ENCODE results near the gene ZNF667.

Gene ZNF667

DNA sequence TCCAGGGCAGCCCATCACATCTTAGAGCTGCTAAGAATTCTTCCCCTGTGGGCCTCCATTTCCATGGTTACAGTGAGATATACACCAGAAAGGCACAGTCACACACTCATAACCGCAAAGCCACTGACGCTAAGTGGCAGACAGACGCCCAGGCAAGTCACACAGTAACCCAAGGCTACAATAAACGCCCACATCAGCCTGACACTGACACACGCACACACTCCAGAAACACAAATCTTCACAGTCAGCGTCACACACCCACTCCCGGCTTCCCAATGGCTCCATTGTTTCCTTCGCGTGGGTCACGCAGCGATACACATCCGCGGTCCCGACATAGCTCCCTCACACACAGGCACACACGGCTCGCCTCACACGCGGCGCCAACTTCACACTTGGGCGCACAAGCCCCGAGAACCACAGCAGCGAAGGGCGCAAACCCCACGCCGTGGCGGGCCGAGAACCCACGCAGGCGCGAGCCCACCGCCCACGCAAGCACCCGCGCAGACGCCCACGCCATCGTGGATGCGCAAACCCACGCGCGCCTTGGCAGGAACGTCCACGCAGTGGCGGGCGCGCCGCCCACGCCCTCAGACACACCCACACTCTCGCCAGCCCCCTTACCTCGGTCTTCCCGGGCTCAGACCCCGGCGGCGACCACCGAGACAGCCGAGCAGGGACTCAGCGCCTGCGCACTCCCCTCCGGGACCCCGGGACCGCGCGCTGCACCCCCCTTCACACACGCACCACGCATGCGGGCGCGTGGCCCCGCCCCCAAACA is at the start of gene ZNF667:
TSS of gene ZNF667 (minus strand) at position 695 of the 778 bp plus-strand sequence. CDS start 14,975 bp downstream, outside the sequence.
- peak in 1 of 2 experiments; percentile 25 for DNase-seq

DNA sequence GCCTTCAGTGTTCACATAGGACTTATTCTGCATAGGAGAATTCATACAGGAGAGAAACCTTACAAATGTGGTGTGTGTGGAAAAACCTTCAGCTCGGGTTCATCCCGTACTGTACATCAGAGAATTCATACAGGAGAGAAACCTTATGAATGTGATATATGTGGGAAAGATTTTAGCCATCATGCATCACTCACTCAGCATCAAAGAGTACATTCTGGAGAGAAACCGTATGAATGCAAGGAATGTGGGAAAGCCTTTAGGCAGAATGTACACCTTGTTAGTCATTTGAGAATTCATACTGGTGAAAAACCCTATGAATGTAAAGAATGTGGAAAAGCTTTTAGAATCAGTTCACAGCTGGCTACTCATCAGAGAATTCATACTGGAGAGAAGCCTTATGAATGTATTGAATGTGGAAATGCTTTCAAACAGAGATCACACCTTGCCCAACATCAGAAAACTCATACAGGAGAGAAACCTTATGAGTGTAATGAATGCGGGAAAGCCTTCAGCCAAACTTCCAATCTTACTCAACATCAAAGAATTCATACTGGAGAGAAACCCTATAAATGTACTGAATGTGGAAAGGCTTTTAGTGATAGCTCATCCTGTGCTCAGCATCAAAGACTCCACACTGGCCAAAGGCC is 48.2 kb upstream of the ZNF667 start:
- no peak for DNase-seq

DNA sequence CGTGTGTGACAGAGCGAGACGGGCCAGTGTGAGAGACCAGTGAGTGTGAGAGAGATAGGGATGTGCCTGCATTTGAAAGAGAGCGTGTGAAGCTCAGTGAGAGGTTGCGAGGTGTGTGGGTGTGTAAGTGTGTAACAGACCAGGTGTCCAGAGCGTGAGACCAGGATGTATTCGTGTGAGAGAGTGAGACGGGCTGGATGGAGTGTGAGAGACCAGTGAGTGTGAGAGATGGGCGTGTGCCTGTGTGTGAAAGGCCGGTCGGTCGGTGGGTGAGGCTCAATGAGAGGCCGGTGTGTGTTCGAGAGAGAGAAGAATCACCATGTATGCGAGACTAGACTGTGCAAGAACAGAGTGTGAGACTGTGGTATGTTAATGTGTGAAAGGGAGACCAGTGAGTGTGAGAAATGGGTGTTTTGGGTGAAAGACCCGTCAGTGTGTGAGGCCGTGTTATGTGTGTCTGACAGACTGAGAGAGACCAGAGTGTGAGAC is 31.2 kb upstream of the ZNF667 start:
- no peak for DNase-seq

DNA sequence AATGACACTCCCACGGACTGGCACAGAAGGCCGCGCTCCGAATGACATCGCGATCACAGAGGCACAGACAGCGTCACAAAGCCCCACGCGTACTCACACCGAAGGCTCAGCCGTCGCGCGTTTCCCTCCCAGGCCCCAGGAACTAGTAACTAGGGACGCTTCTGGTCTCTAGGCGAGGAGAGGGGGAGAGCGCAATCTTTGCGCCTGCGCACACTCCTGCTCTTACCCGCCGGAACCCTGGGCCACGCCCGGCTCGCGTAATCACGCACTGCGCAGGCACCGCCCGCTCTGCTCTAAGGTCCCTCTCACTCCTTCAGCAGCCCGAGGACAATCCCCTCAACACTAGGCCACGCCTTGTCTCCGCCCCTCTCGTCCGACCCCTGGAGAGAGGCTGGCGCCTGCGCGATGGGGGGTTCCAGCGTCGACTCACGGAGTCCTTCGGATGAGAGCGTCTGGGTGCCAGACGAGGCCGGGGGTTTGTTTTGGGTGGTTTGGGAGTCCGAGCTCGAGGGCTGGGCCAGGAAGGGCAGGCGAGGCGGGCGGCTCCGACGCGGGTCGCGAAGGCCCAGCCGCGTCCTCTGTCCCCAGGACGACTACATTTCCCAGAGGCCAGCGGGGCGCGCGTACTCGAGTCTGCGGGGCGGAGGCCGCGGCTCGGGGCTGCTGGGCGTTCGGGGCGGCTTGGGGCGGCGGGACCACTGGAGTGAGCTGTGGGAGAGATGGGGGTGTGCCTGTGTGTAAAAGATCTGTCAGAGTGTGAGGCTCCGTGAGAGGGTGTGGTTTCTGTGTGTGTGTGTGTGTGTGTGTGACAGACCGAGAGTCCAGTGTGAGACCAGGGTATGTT is 30.5 kb upstream of the ZNF667 start, which contains the start of gene ZNF471:
TSS of gene ZNF471 (plus strand) at position 410 of the 844 bp plus-strand sequence. CDS start 3,717 bp downstream, outside the sequence.
- DNase-seq: peak; percentile 81 to 95

DNA sequence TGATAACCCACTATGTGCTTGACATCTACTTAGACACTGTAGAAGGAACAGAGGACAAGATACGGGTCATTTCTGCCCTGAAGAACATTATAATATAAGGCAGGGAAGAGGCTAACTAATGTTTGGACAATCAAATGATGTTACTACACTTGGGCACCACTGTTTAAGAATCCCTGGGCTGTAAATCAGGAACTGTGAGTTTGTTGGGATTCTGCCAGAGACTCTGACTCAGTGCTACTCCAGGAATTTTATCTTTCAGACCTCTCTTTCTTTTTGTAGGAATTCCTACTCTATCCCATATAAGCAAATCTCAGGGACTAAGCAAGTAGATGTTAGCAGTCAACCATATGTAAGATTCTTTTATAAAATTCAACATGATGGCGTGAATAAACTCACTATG is 27.4 kb upstream of the ZNF667 start:
- no peak for DNase-seq

DNA sequence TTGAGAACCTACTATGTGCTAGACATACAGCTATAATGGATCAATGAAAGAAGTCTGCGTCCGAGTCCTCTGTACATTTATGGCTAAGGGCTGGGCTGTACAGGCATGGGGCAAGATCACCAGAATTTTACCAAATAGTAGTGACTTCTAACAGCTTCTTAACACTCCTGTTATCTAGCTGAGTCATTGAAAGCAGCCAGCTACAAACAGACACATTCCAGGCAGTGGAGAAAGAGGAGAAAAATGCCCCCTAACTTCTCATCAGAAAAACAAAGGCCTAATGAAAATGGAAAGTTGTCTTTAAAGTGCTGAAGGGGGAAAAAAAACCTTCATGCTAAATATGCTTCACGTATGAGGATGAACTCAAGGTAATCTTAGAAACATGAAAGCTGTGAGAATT is 14.3 kb upstream of the ZNF667 start:
- DNase-seq: no peak

DNA sequence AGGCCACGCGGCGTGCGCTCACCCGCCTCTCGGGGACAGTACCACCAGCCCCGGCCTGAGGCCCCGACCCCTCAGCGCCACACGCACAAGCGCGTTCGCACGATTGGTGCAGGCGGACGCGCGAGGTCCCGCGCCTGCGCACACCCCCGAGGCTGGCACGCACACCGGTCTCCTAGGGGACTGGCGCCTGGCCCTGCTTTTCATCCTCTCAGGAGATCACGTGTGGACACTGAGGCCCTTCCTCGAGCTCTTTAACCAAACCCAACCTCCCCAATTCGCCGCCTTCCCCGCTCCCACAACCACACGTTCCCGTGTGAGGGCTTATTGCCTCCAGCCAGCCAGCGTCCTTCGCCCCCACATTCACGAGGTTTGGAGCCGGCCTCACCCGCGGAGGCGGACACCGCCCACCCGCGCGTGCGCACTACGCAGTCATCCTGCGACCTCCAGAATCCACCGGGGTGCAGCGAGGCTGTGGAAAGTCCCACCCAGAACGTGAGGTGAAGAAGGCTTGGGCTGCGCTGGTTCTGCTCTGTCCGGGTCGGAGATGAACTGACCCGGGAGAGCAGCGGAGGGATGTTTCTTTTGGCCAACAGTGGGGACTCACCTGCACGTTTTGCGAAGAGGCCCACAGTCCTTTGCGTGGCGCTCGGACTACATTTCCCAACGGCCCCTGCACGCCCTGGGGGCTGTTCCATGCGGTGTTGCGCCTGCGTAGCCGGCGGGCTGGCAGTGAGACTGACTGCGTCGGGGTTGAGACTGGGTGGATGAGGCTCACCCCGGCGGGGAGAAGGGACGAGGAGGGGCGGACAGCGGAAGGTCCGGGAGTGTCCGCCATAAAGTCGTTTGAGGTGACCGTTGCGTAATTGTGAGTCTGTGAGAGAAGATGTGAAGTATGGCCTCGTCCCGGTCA is 539 bp upstream of the ZNF667 start:
- peak; percentile 84 to 88 for DNase-seq

DNA sequence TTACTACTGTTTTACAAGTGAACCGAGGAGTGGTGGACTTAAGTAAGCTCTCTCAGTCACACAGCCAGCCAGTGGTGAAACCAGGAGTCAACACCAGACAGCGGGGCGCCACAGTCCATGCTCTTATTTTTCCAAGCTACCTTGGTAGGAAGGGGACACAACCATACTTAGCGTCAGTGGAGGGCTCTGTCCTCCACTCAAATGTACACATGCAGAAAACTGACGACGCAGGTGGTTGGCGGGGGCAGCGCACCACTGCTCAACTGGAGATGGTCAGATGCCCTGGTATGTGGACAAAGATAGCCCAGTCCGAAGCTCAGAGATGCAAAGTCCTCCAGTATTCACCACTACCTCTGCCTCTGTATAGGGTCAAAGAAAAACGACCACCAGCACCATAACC is 1.1 kb downstream of the ZNF667 start:
- DNase-seq: no peak

DNA sequence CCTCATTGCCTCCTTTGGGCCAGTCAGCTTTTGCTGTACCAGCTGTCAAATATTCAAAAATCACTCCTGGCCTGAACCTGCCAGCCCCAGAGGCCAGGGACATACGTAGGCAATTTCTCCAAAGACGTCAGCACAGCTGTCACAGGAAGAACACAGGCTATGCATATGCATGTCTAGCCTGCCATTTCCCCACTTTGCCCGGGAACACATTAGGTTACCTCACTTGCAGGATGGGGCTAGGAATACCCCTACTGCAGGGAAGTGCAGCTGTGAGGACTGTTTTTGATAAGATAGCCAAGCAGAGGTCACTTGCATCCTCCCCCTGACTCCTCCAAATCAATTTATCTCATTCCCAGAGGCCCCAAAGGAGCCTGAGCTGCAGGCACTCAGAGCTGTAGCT is 2.8 kb downstream of the ZNF667 start:
- DNase-seq: no peak

DNA sequence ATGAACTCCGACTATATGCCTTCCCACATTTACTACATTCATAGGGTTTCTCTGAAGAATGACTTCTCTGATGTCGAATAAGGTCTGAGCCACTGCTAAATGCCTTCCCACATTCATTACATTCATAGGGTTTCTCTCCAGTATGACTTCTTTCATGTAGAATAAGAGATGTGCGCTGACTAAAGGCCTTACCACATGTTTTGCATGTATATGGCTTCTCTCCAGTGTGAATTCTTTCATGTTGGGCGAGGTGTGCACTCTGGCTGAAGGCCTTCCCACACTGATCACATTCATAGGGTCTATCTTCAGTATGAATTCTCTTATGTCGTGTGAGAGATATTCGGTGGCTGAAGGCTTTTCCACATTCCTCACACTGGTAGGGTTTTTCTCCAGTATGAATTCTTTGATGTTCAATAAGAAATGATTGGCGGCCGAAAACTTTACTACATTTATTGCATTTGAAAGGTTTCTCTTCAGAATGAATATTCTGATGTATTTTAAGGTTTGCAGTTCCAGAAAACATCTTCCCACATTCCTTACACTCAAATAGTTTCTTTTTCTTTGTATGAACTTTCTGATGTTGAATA is 35.8 kb downstream of the ZNF667 start:
- DNase-seq: no peak

DNA sequence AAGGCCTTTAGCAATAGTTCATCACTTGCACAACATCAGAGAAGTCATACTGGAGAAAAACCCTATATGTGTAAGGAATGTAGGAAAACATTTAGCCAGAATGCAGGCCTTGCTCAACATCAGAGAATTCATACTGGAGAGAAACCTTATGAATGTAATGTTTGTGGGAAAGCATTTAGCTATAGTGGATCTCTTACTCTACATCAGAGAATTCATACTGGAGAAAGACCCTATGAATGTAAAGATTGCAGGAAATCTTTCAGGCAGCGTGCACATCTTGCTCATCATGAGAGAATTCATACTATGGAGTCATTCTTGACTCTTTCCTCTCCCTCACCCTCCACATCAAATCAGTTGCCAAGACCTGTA is 53.2 kb downstream of the ZNF667 start:
- no peak for DNase-seq

DNA sequence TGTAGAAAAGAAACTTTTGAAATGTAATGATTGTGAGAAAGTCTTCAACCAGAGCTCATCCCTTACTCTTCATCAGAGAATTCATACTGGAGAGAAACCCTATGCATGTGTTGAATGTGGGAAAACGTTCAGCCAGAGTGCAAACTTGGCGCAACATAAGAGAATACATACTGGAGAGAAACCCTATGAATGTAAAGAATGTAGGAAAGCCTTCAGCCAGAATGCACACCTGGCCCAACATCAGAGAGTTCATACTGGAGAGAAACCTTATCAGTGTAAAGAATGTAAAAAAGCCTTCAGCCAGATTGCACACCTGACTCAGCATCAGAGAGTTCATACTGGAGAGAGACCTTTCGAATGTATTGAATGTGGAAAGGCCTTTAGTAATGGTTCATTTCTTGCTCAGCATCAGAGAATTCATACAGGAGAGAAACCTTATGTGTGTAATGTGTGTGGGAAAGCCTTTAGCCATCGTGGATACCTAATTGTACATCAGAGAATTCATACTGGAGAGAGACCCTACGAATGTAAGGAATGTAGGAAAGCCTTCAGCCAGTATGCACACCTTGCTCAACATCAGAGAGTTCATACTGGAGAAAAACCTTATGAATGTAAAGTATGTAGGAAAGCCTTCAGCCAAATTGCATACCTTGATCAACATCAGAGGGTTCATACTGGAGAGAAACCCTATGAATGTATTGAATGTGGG is 53.7 kb downstream of the ZNF667 start:
- no peak for DNase-seq

DNA sequence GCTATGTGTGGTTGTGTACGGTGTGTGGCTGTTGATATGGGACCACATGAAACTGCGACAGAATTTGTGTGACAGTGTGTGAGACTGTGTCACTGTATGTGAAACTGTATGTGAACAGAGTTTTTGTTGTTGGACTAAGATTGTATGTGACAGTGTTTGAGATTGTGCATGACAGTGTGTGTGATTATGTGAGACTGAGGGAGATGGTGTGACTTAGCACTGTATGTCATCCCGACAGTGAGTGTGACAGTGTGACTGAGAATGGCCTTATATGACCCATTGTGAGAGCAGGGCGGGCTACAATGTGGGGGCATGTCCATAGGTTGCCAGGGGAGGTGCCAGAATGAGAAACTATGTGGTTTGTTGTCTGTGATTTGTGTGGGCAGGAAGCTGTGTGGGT is 72.1 kb downstream of the ZNF667 start:
- DNase-seq: no peak

DNA sequence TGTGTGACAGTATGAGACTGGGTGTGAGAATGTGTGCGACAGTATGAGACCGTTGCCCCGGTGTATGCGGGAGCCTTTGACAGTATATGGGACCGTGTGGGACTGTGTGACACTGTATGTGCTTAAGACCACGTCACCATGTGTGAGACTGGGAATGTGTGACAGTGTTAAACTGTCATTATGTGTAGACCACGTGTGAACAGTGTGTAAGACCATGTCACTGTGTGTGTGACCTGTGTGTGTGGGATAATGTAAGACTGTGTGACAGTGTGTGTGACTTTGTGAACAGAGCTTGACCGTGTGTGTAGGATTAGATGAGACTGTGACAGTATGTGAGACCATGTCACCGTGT is 72.5 kb downstream of the ZNF667 start:
- DNase-seq: no peak

DNA sequence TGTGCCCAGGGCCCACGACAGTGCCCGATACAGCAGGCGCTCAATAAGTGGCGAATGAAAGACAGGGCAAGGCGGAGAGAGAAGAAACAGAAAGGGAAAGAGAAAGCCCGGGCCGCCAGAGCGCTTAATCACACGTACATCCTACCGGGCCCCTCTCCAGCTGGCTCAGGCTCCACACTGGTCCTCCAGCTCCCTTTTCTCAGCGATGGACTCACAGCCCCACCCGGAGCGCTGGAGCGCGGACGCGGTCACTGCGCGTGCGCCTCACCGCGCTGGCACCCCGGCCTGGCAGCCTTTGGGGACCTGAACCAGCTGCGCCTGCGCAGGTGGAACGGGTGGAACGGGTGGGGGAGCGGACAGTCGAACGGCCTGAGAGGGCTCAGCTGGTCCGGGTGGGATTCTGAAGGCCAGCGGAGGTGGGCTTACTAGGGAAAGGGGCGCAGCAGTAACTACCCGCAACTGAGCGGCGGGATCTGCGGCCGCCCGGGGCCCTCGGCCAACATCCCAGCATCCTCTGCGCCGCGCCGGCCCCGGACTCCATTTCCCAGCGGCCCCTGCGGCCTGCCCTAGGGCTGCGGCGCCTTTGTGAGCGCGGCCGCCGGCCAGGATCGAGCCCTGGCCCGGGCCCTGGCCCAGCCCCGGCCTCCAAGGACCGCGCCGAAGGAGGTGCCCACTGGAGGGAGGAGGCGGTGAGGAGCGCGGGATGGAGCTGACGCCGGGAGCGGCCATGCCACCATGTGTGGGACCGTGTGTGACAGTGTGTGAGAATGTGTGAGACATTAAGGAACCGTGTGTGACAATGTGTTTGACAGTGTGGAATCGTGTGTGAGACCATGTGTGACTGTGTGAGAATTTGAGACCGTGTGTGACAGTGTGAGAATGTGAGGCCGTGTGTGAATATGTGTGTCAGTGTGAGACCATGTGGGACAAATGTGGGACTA is 73.1 kb downstream of the ZNF667 start, which contains the start of gene ZNF583:
TSS of gene ZNF583 (plus strand) at position 569 of the 941 bp plus-strand sequence. CDS start 2,783 bp downstream, outside the sequence.
- DNase-seq: peak; percentile 43 to 76

DNA sequence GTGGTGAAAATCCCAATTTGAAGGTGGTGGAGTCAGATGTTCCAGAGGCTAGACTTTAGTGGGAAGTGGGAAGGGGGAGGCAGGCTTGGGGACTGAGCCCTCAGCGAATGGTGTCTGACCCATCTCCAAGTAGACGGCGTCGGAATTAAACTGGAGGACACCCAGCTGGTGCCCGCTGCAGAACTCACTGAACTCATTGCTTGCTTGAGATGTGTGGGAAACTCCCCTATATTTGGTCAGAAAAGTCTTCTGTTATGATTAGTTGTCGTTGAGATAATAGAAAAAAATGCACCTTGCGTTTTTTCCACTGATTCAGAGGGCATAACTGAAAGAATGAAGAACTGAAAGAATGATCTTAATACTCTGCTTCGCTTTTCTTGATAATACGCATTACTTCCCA is 73.9 kb downstream of the ZNF667 start:
- no peak for DNase-seq

DNA sequence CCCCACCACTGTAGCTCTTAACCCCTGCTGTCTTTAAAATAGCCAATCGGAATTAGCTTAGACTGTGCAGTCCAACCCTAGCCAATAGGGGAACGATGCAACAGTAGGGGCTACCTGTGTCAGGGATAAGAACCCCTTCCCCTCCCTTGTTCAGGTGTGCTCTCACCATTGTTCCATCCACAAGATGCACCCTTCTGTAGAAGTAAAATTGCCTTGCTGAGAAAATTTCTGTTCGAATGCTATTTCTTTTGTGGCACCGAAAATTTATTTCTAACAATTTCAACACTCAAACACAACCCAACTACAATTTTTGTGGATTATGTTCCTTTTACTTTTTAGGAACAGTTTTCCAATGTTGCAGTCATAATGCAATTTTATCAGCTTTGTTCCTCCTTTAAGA is 76.7 kb downstream of the ZNF667 start:
- no peak for DNase-seq

DNA sequence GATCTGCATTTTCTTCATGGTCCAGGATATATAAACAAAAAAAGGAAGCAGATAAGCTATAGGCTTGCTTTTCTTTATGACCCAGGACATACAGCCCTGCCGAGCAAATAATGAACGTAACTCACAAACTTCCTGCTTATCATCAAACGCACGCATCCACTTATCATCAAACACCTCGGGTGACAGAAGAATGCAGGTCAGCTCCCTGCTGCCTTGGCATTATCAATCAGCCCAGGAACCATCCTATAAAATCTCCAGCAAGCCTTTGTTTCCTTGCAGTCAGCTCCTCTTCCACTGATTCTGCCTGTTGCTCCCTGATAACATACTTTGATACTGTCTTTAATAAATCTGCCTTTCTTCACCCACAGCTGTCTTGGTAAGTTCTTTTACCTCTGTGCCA is 78.3 kb downstream of the ZNF667 start:
- no peak for DNase-seq

DNA sequence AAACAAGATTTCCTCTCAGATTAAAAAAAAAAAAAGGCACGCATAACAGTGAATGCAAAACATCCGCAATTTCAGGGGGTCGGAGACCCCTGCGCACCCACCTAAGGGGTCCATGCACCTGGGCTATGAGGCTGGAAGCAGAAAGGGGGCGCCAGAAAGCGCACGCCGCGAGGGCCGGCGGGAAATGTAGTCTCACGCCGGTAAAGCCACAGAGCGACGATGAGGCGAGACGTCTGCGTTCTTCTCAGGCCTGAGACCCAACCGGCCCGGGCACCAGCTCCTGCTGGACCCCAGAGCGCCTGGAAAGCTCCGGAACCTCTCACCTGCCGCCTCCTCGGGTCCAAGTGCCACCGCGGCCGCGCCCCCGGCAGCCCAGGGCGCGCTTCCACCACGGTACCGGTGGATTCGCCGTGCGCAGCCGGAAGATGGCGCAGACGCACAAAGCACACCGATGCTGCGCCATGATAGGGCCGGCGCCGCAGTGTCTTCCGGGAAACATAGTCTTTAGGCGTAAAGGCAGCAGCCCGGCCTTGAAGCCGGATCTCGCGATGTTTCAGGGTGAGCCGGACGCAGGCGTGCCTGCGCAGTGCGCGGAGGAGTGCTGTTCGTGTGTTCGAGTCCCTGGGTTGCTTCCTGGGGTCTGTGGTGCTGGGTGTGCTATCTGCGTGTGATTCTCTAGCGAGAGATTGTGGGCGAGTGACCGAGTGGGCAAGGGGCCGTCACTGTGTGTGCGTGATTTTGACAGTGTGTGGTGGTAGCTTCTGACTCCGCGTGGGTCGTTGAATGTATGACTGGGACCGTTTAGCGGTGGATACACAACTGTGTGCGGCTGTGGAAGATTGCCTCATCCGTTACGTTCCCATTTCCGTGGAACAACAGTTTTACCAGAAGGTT is 83.8 kb downstream of the ZNF667 start, which contains the start of gene ZNF582:
TSS of gene ZNF582 (minus strand) at position 416 of the 894 bp plus-strand sequence. CDS start 1,782 bp downstream, outside the sequence.
- no peak for DNase-seq
